B cell (primary cell): ENCODE results near the gene ABI3BP.

Experiments used
- EZH2 ChIP-seq: IDR thresholded peaks from 2 replicates; pipeline ENCODE4 v1.6.1; 2012; ENCODE audit warnings: borderline replicate concordance, low read depth, mild to moderate bottlenecking, moderate library complexity, low read length; ENCODE audit not compliant: insufficient read depth, poor library complexity, severe bottlenecking
- TF ChIP-seq, protein P1 (sequence below): fragments of 200-600 bp; IDR thresholded peaks from one replicate; pipeline ENCODE4 v1.8.0; 2022; ENCODE audit warnings: antibody characterized with exemption, mild to moderate bottlenecking

DNA sequence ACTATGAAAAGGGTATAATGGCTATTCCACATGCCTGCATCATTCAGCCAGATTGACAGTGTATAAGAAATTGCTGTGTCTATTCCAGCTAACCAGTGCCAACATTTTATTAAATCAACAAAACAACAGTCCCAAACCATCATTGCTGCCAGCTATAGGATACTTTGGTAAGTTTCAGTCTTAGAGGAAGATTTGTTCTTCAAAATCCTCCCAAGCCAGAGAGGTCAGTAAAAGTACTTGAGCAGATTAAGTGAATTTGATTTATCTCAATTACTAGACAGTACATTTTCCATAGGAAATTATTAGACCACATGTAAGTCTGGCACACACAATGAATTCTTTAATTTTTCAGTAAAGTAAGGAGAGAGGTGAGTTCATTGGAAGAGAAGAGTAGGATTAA, 233.3 kb downstream of the ABI3BP start:
- TF ChIP-seq, protein P1, sequence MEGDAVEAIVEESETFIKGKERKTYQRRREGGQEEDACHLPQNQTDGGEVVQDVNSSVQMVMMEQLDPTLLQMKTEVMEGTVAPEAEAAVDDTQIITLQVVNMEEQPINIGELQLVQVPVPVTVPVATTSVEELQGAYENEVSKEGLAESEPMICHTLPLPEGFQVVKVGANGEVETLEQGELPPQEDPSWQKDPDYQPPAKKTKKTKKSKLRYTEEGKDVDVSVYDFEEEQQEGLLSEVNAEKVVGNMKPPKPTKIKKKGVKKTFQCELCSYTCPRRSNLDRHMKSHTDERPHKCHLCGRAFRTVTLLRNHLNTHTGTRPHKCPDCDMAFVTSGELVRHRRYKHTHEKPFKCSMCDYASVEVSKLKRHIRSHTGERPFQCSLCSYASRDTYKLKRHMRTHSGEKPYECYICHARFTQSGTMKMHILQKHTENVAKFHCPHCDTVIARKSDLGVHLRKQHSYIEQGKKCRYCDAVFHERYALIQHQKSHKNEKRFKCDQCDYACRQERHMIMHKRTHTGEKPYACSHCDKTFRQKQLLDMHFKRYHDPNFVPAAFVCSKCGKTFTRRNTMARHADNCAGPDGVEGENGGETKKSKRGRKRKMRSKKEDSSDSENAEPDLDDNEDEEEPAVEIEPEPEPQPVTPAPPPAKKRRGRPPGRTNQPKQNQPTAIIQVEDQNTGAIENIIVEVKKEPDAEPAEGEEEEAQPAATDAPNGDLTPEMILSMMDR = no peak
- TF ChIP-seq EZH2 = no peak
